IMR-90 (cell line): ENCODE data around the gene MAP2K5. TPM values are rescaled to one million over a fixed set of nuclear protein-coding genes. Genes with fewer than 3 reads are reported as not detected.

Experiments used
- ATAC-seq: fragments of 200-7000 bp; cut with Tn5 transposase; 2 replicates; pipeline ENCODE4 v1.9.1; 2020; ENCODE audit warnings: low read depth, mild to moderate bottlenecking, moderate library complexity
- BruUV-seq: library from RNA; stranded (reverse); fragments of 400-500 nt; replicated peaks from 2 replicates; lab custom pipeline; 2021; lab: Mats Ljungman, UMichigan
- CTCF ChIA-PET: fragments of 300-600 bp; formaldehyde crosslinking; extraction: SDS; loops from one replicate; lab custom pipeline; 2021; ENCODE audit warnings: antibody characterized with exemption; lab: Yijun Ruan, JAX
- POLR2A ChIA-PET: fragments of 300-600 bp; sonication (Branson Sonifier 250); formaldehyde crosslinking; loops from one replicate; lab custom pipeline; 2022; ENCODE audit warnings: antibody characterized with exemption; ENCODE audit not compliant: unreplicated experiment; lab: Charles Lee
- DNase-seq: peaks from one replicate; pipeline ENCODE4 v3.0.0; 2013
- H2AFZ ChIP-seq: replicated peaks from 2 replicates; pipeline ENCODE3; 2013; ENCODE audit warnings: low read length, mild to moderate bottlenecking; ENCODE audit not compliant: poor library complexity
- H2AK5ac ChIP-seq: 2 replicates; pipeline ENCODE4 v1.6.1; 2013; ENCODE audit warnings: low read depth, low read length, inconsistent platforms
- H2AK9ac ChIP-seq: replicated peaks from 2 replicates; pipeline ENCODE3; 2013; ENCODE audit warnings: mild to moderate bottlenecking, low read depth, low read length, moderate library complexity; ENCODE audit not compliant: poor library complexity
- H2BK120ac ChIP-seq: 2 replicates; pipeline ENCODE4 v1.6.1; 2013; ENCODE audit warnings: low read depth, low read length, inconsistent platforms
- H2BK15ac ChIP-seq: 3 replicates; pipeline ENCODE4 v1.6.1; 2013; ENCODE audit warnings: low read depth, low read length, inconsistent platforms
- H2BK20ac ChIP-seq: 2 replicates; pipeline ENCODE4 v1.6.1; 2013; ENCODE audit warnings: low read depth, mild to moderate bottlenecking, inconsistent platforms, low read length, moderate library complexity
- H2BK5ac ChIP-seq: 2 replicates; pipeline ENCODE4 v1.6.1; 2013; ENCODE audit warnings: mild to moderate bottlenecking, low read depth, low read length, inconsistent platforms; ENCODE audit not compliant: poor library complexity, severe bottlenecking
- H3K14ac ChIP-seq: replicated peaks from 2 replicates; pipeline ENCODE4 v1.6.1; 2013; ENCODE audit warnings: low read depth, low read length, inconsistent platforms
- H3K18ac ChIP-seq: 2 replicates; pipeline ENCODE4 v1.6.1; 2013; ENCODE audit warnings: low read depth, low read length, control low read depth
- H3K23ac ChIP-seq: 2 replicates; pipeline ENCODE4 v1.6.1; 2013; ENCODE audit warnings: low read depth, low read length, inconsistent platforms
- H3K27ac ChIP-seq: 2 replicates; pipeline ENCODE4 v1.5.1; 2013; ENCODE audit warnings: mild to moderate bottlenecking, control low read depth, low read length; ENCODE audit not compliant: insufficient read depth
- H3K27me3 ChIP-seq: 2 replicates; pipeline ENCODE4 v1.6.1; 2013; ENCODE audit warnings: low read length; ENCODE audit not compliant: control insufficient read depth, insufficient read depth
- H3K36me3 ChIP-seq: 2 replicates; pipeline ENCODE4 v1.6.1; 2013; ENCODE audit warnings: low read length, mixed read lengths; ENCODE audit not compliant: control insufficient read depth, insufficient read depth
- H3K4ac ChIP-seq: 2 replicates; pipeline ENCODE4 v1.6.1; 2013; ENCODE audit warnings: low read depth, low read length, inconsistent platforms
- H3K4me1 ChIP-seq: 2 replicates; pipeline ENCODE4 v1.6.1; 2013; ENCODE audit warnings: low read length, mixed read lengths; ENCODE audit not compliant: control insufficient read depth, insufficient read depth
- H3K4me2 ChIP-seq: 2 replicates; pipeline ENCODE4 v1.6.1; 2013; ENCODE audit warnings: low read depth, mild to moderate bottlenecking, control low read depth, low read length, moderate library complexity
- H3K4me3 ChIP-seq: 2 replicates; pipeline ENCODE4 v1.5.1; 2013; ENCODE audit warnings: low read depth, mild to moderate bottlenecking, control low read depth, low read length, moderate library complexity; ENCODE audit not compliant: insufficient read depth
- H3K56ac ChIP-seq: 2 replicates; pipeline ENCODE4 v1.6.1; 2013; ENCODE audit warnings: low read length, inconsistent platforms; ENCODE audit not compliant: insufficient read depth; ENCODE audit errors: extremely low read depth
- H3K79me1 ChIP-seq, 2 experiments: 2 replicates each; pipeline ENCODE4 v1.6.1; 2013; ENCODE audit warnings: low read length in 2 of 2, inconsistent platforms in 1 of 2, low read depth in 1 of 2
- H3K9ac ChIP-seq: 2 replicates; pipeline ENCODE4 v1.6.1; 2013; ENCODE audit warnings: low read depth, low read length, control low read depth
- H3K9me1 ChIP-seq: 2 replicates; pipeline ENCODE4 v1.6.1; 2013; ENCODE audit warnings: low read length, inconsistent platforms; ENCODE audit not compliant: insufficient read depth
- H3K9me3 ChIP-seq: 2 replicates; pipeline ENCODE4 v1.6.1; 2013; ENCODE audit warnings: low read length; ENCODE audit not compliant: control insufficient read depth, insufficient read depth
- H4K20me1 ChIP-seq: 2 replicates; pipeline ENCODE4 v1.6.1; 2013; ENCODE audit warnings: low read length, inconsistent platforms; ENCODE audit not compliant: insufficient read depth
- H4K5ac ChIP-seq: 2 replicates; pipeline ENCODE4 v1.6.1; 2013; ENCODE audit warnings: mild to moderate bottlenecking, low read depth, low read length, control low read depth
- H4K8ac ChIP-seq, 2 experiments: 2 replicates each; pipeline ENCODE4 v1.6.1; 2013; ENCODE audit warnings: low read depth in 2 of 2, low read length in 2 of 2, control low read depth in 1 of 2, inconsistent platforms in 1 of 2
- H4K91ac ChIP-seq: 2 replicates; pipeline ENCODE4 v1.6.1; 2013; ENCODE audit warnings: low read depth, low read length, inconsistent platforms; ENCODE audit not compliant: insufficient read depth
- MXI1 ChIP-seq: IDR thresholded peaks from 2 replicates; pipeline ENCODE4 v1.6.1; 2012; ENCODE audit warnings: low read depth, mild to moderate bottlenecking, low read length, moderate library complexity, borderline replicate concordance
- NFE2L2 ChIP-seq: fragments of 150-350 bp; IDR thresholded peaks from 2 replicates; pipeline ENCODE4 v1.6.1; 2016; ENCODE audit warnings: low read depth, mild to moderate bottlenecking, low read length
- RCOR1 ChIP-seq: IDR thresholded peaks from 2 replicates; pipeline ENCODE4 v1.6.1; 2012; ENCODE audit warnings: mild to moderate bottlenecking, low read length, improper control_type of control experiment; ENCODE audit not compliant: insufficient replicate concordance
- RFX5 ChIP-seq: IDR thresholded peaks from 2 replicates; pipeline ENCODE4 v1.8.0; 2012; ENCODE audit warnings: low read depth, mild to moderate bottlenecking, low read length, moderate library complexity
- SMC3 ChIP-seq: fragments of 150-350 bp; IDR thresholded peaks from 2 replicates; pipeline ENCODE4 v1.6.1; 2016; ENCODE audit warnings: low read depth, mild to moderate bottlenecking, antibody characterized with exemption, low read length, moderate library complexity
- WGBS, 2 experiments: methylation state at CpG; one replicate each; pipeline versions ENCODE4 v1.1.5 to v1.1.7; 2013; ENCODE audit warnings: missing lambda C conversion rate in 2 of 2; ENCODE audit not compliant: insufficient read length in 1 of 2; ENCODE audit errors: extremely low coverage in 2 of 2; 5-methylcytosine and 5-hydroxymethylcytosine counted together
- dilution Hi-C: fragments of 300-500 bp; cut with HindIII; formaldehyde crosslinking; loops from one replicate; pipeline ENCODE4 v1.14.3; 2018; ENCODE audit warnings: low sequenced_read_pairs; ENCODE audit not compliant: unreplicated experiment
- in situ Hi-C: fragments of 300-500 bp; cut with MboI; formaldehyde crosslinking; loops from 3 replicates; pipeline ENCODE4 v1.14.3; 2019; ENCODE audit warnings: low sequenced_read_pairs, inconsistent platforms, mixed read lengths
- intact Hi-C: fragments of 100-400 bp; cut with micrococcal nuclease; formaldehyde crosslinking; loops from 2 replicates; pipeline ENCODE4 v1.10.0; 2022
- polyA plus RNA-seq, 3 experiments: library from polyadenylated mRNA; depleted of rRNA; stranded (reverse); fragments of >200 nt; gene quantifications; 2 replicates each; pipeline ENCODE4 v1.2.3, GENCODE V29; 2012; ENCODE audit warnings: low replicate concordance in 1 of 3
- total RNA-seq: library from RNA; depleted of rRNA; stranded (reverse); fragments of >200 nt; gene quantifications from 2 replicates; pipeline ENCODE4 v1.2.3, GENCODE V29; 2012
- TF ChIP-seq, protein P1 (sequence below): fragments of 150-350 bp; IDR thresholded peaks from 2 replicates; pipeline ENCODE4 v1.6.1; 2017; ENCODE audit warnings: mild to moderate bottlenecking, antibody characterized with exemption, low read length, low read depth

Gene MAP2K5
- total and polyA plus RNA-seq, 2 of the 4 experiments (the other 2 are of a cell fraction), result 1.6 to 6.1 TPM

DNA sequence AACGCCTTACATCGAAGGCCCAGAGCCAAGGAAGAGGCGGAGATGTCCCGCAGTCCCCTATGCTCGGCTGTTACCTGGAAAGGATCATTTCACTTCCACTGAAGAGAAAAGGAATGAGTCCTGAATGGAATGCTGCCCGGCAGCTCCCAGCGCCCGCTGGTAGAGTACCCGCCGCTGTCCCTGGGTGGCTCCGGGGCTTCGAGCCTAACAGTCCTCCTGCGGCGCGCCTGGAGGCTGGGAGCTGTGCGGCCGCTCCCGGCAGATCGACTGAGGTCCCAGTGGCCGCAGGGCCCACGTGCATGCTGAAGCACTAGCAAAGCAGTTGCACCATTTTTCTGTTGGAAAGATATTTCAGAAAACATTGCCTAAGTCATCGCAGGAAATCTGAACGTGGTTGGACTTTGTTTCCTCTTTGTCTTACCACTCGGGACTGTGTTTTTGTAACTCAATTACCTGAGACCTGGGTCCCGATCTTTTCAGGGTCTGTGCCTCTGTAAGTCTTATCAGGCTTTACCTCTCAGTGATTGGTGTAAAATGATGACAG is 296.4 kb downstream of the MAP2K5 start:
- H3K9ac ChIP-seq, result no peak overlapping the region
- no TSS peak for BruUV-seq

More for the DNA sequence above, 296.4 kb downstream of the MAP2K5 start:
- H4K8ac ChIP-seq, result peak overlapping the region in 1 of 2 experiments; percentile 60; a peak in 1 of 4 replicates
- H3K4me2 ChIP-seq, result peak overlapping the region; percentile 55
- DNase-seq (no peak), ATAC-seq (no peak)
- 22% methylated on average over 7 of the region's 25 CpGs; no CpG with 5 or more reads in 1 of the 2 experiments for WGBS, 2 experiments
- no peak overlapping the region for H2BK120ac ChIP-seq
- H2BK5ac ChIP-seq, result no peak overlapping the region
- no peak overlapping the region for H2AK9ac ChIP-seq
- H3K4me1 ChIP-seq, result peaks cover 11% of the 10 kb centered on the region; the same call in 1 of the 2 replicates
- no peaks in the 10 kb centered on the region for H3K36me3 ChIP-seq
- H4K91ac ChIP-seq, result no peak overlapping the region
- in situ Hi-C loops (loop anchor here (5.0 kb wide), 2 partner anchors 382 to 897 kb away; no protein-coding TSS in a partner anchor), intact Hi-C loops (loop anchor here (5.0 to 10.0 kb wide), 3 partner anchors 534 to 774 kb away; partner anchors contain the start of gene SMAD3), dilution Hi-C loops (no loop called here)
- POLR2A ChIA-PET, result no interaction called here
- TF ChIP-seq RCOR1 (no peak), SMC3 (no peak), RFX5 (no peak), NFE2L2 (no peak), MXI1 (no peak)
- TF ChIP-seq, protein P1, sequence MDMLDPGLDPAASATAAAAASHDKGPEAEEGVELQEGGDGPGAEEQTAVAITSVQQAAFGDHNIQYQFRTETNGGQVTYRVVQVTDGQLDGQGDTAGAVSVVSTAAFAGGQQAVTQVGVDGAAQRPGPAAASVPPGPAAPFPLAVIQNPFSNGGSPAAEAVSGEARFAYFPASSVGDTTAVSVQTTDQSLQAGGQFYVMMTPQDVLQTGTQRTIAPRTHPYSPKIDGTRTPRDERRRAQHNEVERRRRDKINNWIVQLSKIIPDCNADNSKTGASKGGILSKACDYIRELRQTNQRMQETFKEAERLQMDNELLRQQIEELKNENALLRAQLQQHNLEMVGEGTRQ, result 0 out of 2 replicates have a peak, but pooled peaks have one; percentile 4
- no peak overlapping the region for H2AK5ac ChIP-seq
- H3K18ac ChIP-seq, result no peak overlapping the region
- H3K14ac ChIP-seq, result no peak overlapping the region; the same call in 1 of the 2 replicates
- H4K20me1 ChIP-seq, result no peaks in the 10 kb centered on the region
- no peak overlapping the region for H2BK15ac ChIP-seq
- no peak overlapping the region for H3K4ac ChIP-seq
- H3K9me1 ChIP-seq, result 0 out of 2 replicates have a peak, but pooled peaks cover 6% of the 10 kb centered on the region
- H3K9me3 ChIP-seq, result no peaks in the 10 kb centered on the region
- H2BK20ac ChIP-seq, result no peak overlapping the region
- H4K5ac ChIP-seq, result no peak overlapping the region
- H3K27me3 ChIP-seq, result peaks cover 35% of the 10 kb centered on the region
- no peak overlapping the region for H3K56ac ChIP-seq
- CTCF ChIA-PET, result no interaction called here
- peak overlapping the region; percentile 1; the same call in 1 of the 2 replicates for H3K4me3 ChIP-seq
- no peaks in the 10 kb centered on the region for H3K79me1 ChIP-seq
- no peak overlapping the region for H3K27ac ChIP-seq
- H2AFZ ChIP-seq, result peak overlapping the region; percentile 68
- peak overlapping the region; percentile 8 for H3K23ac ChIP-seq
